SKM-1 treated with dmso at 0.1 percent for 144 hours (cell line): Measurements from ENCODE around the gene CCDC170.

Experiments used
- DNase-seq: peaks from one replicate; lab custom pipeline; 2025; ENCODE audit not compliant: unreplicated experiment; lab: John Stamatoyannopoulos, UW

Gene CCDC170

GRCh38 chr6:151647976-151648639 lies 154.3 kb downstream of the CCDC170 start:
- no peak for DNase-seq

GRCh38 chr6:151649835-151650234 lies 156.0 kb downstream of the CCDC170 start:
- DNase-seq: no peak

- DNase-seq: no peak
Measured at GRCh38 chr6:151651639-151652038, 157.8 kb downstream of the CCDC170 start.

- DNase-seq: no peak
Measured at GRCh38 chr6:151652325-151652724, 158.5 kb downstream of the CCDC170 start.

- DNase-seq: no peak
Measured at GRCh38 chr6:151655099-151655498, 161.3 kb downstream of the CCDC170 start.

GRCh38 chr6:151656392-151656791 lies 162.6 kb downstream of the CCDC170 start:
- DNase-seq: no peak

- no peak for DNase-seq
Measured at GRCh38 chr6:151658091-151658490, 164.3 kb downstream of the CCDC170 start.

- DNase-seq: no peak
Measured at GRCh38 chr6:151659212-151659611, 165.4 kb downstream of the CCDC170 start.

- no peak for DNase-seq
Measured at GRCh38 chr6:151661509-151661908, 167.7 kb downstream of the CCDC170 start.

- no peak for DNase-seq
Measured at GRCh38 chr6:151661928-151662327, 168.1 kb downstream of the CCDC170 start.

- DNase-seq: no peak
Measured at GRCh38 chr6:151663559-151663958, 169.7 kb downstream of the CCDC170 start.

- DNase-seq: no peak
Measured at GRCh38 chr6:151664390-151664789, 170.6 kb downstream of the CCDC170 start.

GRCh38 chr6:151665329-151665728 lies 171.5 kb downstream of the CCDC170 start:
- no peak for DNase-seq

GRCh38 chr6:151666526-151666925 lies 172.7 kb downstream of the CCDC170 start:
- no peak for DNase-seq

GRCh38 chr6:151669208-151669560 lies 175.4 kb downstream of the CCDC170 start:
- DNase-seq: no peak

- no peak for DNase-seq
Measured at GRCh38 chr6:151670116-151670515, 176.3 kb downstream of the CCDC170 start.
